ENCODE results near the gene LILRB1.
"Not testable (repeated sequence)": the region's sequence is repeated elsewhere in the genome, so short reads cannot be mapped to it uniquely, and the experiment has no call there.

LILRB1 gene

GRCh38 chr19:54624934-54625730, 5.2 kb upstream of the LILRB1 start:
- DNase-seq (ENCODE audit: low read depth), result not testable (repeated sequence)

- DNase-seq (ENCODE audit: low read depth), result no peak
Observed at GRCh38 chr19:54626757-54627156, 3.5 kb upstream of the LILRB1 start.

GRCh38 chr19:54627912-54628311, 2.4 kb upstream of the LILRB1 start:
- not testable (repeated sequence) for DNase-seq (ENCODE audit: low read depth)

- DNase-seq (ENCODE audit: low read depth), result no peak
Observed at GRCh38 chr19:54630782-54631181, 498 bp downstream of the LILRB1 start.

GRCh38 chr19:54631489-54632337, 1.4 kb downstream of the LILRB1 start:
- not testable (repeated sequence) for DNase-seq (ENCODE audit: low read depth)

- DNase-seq (ENCODE audit: low read depth), result not testable (repeated sequence)
Observed at GRCh38 chr19:54632517-54632916, 2.2 kb downstream of the LILRB1 start.

GRCh38 chr19:54633401-54633800, 3.1 kb downstream of the LILRB1 start:
- DNase-seq (ENCODE audit: low read depth), result no peak

GRCh38 chr19:54636081-54636480, 5.8 kb downstream of the LILRB1 start:
- not testable (repeated sequence) for DNase-seq (ENCODE audit: low read depth)

- no peak for DNase-seq (ENCODE audit: low read depth)
Observed at GRCh38 chr19:54638683-54639082, 8.4 kb downstream of the LILRB1 start.

GRCh38 chr19:54642953-54643352, 12.7 kb downstream of the LILRB1 start:
- DNase-seq (ENCODE audit: low read depth), result not testable (repeated sequence)

- not testable (repeated sequence) for DNase-seq (ENCODE audit: low read depth)
Observed at GRCh38 chr19:54643583-54643982, 13.3 kb downstream of the LILRB1 start.

- DNase-seq (ENCODE audit: low read depth), result no peak
Observed at GRCh38 chr19:54644056-54644455, 13.8 kb downstream of the LILRB1 start.

GRCh38 chr19:54646331-54646841, 16.1 kb downstream of the LILRB1 start:
- DNase-seq (ENCODE audit: low read depth), result no peak

GRCh38 chr19:54648129-54648528, 17.8 kb downstream of the LILRB1 start:
- no peak for DNase-seq (ENCODE audit: low read depth)

GRCh38 chr19:54650108-54650655, 19.9 kb downstream of the LILRB1 start:
- no peak for DNase-seq (ENCODE audit: low read depth)

GRCh38 chr19:54653181-54653809, 23.0 kb downstream of the LILRB1 start:
- no peak for DNase-seq (ENCODE audit: low read depth)

GRCh38 chr19:54654447-54655321, 24.4 kb downstream of the LILRB1 start:
- DNase-seq (ENCODE audit: low read depth), result no peak

- no peak for DNase-seq (ENCODE audit: low read depth)
Observed at GRCh38 chr19:54659300-54659699, 29.0 kb downstream of the LILRB1 start.

GRCh38 chr19:54660306-54660705, 30.0 kb downstream of the LILRB1 start:
- DNase-seq (ENCODE audit: low read depth), result no peak

- DNase-seq (ENCODE audit: low read depth), result no peak
Observed at GRCh38 chr19:54660964-54661363, 30.7 kb downstream of the LILRB1 start.

GRCh38 chr19:54661846-54662481, 31.7 kb downstream of the LILRB1 start:
- DNase-seq (ENCODE audit: low read depth), result no peak

All from stimulated activated CD8-positive, alpha-beta memory T cell treated with anti-CD3 and anti-CD28 coated beads, Interleukin-12 subunit alpha, Interleukin-12 subunit beta, amount 100 ng/mL, for 1 hour (primary cell).